IgD-negative memory B cell (primary cell): Measurements from ENCODE around the gene CINP. TPM values are rescaled to one million over a fixed set of nuclear protein-coding genes. Genes with fewer than 3 reads are reported as not detected.
"Not testable (repeated sequence)": the region's sequence is repeated elsewhere in the genome, so short reads cannot be mapped to it uniquely, and the experiment has no call there.

ENCODE experiments used
- H3K27ac Mint-ChIP-seq, 3 donors: one replicate each; pipeline ENCODE4 v1.8.0; 2020 to 2022; ENCODE audit warnings: mild to moderate bottlenecking in 3 of 3, mixed read lengths in 3 of 3, moderate library complexity in 1 of 3
- H3K27me3 Mint-ChIP-seq: one replicate; pipeline ENCODE4 v1.8.0; 2021; ENCODE audit warnings: mixed read lengths
- H3K36me3 Mint-ChIP-seq: one replicate; pipeline ENCODE4 v1.8.0; 2020; ENCODE audit warnings: mild to moderate bottlenecking, mixed read lengths
- H3K4me1 Mint-ChIP-seq, 3 donors: one replicate each; pipeline ENCODE4 v1.8.0; 2020 to 2022; ENCODE audit warnings: mixed read lengths in 3 of 3, mild to moderate bottlenecking in 1 of 3
- H3K4me3 Mint-ChIP-seq, 4 donors: one replicate each; pipeline ENCODE4 v1.8.0; 2020 to 2022; ENCODE audit warnings: mild to moderate bottlenecking in 4 of 4, mixed read lengths in 4 of 4, moderate library complexity in 3 of 4
- H3K9me3 Mint-ChIP-seq, 3 donors: one replicate each; pipeline ENCODE4 v1.8.0; 2020 to 2021; ENCODE audit warnings: mixed read lengths in 3 of 3, mild to moderate bottlenecking in 1 of 3
- polyA plus RNA-seq: library from polyadenylated mRNA; unstranded; fragments of 300-500 nt; fragmentation: Illumina TruSeq; gene quantifications from one replicate; pipeline ENCODE4 v1.2.3, GENCODE V29; 2021

The CINP gene
- polyA plus RNA-seq, 1 donor from 2014 or later = 39.5 TPM

DNA sequence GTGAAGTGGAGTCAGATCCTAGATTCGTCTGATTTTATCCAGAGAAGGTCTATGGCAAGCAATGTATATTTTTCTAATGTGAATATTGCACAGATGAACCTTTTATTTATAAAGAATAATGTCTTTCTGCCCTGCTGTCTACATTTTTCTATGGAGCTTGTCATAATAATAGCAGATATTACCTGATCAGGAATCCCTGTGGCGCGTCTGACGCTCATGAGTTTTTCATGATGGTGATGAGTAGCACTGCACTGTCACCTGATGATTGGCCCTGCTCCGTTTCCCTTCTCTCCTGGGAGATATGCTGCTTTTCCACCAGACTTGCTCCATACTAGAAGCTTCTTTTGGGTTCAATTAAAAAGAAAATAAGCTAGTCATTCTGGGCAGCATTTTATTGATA is 20.5 kb downstream of the CINP start:
- Mint-ChIP-seq H3K27me3 (no peaks in the 10 kb centered on the region), H3K4me3 (no peak overlapping the region), H3K27ac (no peak overlapping the region), H3K9me3 (no peaks in the 10 kb centered on the region), H3K4me1 (peaks cover 0 to 4% (median 0%) of the 10 kb centered on the region in 3 donors), H3K36me3 (peaks cover 8% of the 10 kb centered on the region)

- Mint-ChIP-seq H3K27me3 (no peaks in the 10 kb centered on the region), H3K9me3 (no peaks in the 10 kb centered on the region), H3K4me3 (no peak overlapping the region), H3K27ac (no peak overlapping the region), H3K4me1 (peaks cover 0 to 4% (median 0%) of the 10 kb centered on the region in 3 donors), H3K36me3 (peaks cover 8% of the 10 kb centered on the region)
Observed at GRCh38 chr14:102341566-102341965, 21.1 kb downstream of the CINP start.

DNA sequence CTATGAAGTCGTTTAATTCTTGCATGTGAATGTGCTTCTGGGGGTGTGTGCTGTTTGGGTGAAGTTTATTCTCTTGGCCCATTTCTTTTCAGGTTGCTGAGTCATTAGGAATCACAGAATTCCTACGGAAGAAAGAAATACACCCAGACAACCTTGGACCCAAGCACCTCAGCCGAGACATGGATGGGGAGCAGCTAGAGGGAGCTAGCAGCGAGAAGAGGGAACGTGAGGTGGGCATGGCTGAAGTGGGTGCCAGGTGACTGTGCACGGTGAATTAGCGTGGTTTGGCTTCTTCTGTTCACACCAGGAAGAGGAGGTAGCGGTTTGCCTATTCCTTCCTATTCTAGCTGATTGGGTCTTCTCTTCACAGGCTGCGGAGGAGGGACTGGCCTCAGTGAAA is 24.0 kb downstream of the CINP start:
- no peaks in the 10 kb centered on the region for H3K27me3 Mint-ChIP-seq
- H3K27ac Mint-ChIP-seq = no peak overlapping the region

DNA sequence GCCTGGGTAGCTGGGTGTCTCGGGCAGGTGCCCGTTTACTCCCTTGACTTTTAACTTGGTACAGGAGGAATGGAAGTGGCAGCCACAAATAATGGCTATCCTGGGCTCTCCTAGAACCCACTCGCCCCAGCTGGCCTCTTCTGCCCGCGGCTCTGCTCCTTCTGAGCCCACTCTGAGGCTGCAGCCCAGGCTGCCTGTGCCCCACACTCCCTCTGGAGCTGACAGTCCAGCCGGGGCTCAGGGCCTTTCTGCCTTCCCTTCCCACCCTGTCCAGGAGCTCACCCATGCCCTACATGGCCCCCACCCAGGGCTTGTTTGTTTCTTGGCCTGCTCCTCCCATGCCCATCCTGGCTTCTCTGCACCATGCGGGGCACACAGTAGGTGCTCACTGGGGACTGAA is 27.5 kb downstream of the CINP start:
- Mint-ChIP-seq H3K4me1 (peaks cover 0 to 5% (median 3%) of the 10 kb centered on the region in 3 donors), H3K27ac (no peak overlapping the region), H3K27me3 (no peaks in the 10 kb centered on the region), H3K9me3 (no peaks in the 10 kb centered on the region), H3K36me3 (peaks cover 12% of the 10 kb centered on the region), H3K4me3 (no peak overlapping the region)

More for the DNA sequence above, 24.0 kb downstream of the CINP start:
- no peaks in the 10 kb centered on the region for H3K9me3 Mint-ChIP-seq
- peaks cover 0 to 5% (median 0%) of the 10 kb centered on the region in 3 donors for H3K4me1 Mint-ChIP-seq
- H3K36me3 Mint-ChIP-seq = peaks cover 11% of the 10 kb centered on the region
- no peak overlapping the region for H3K4me3 Mint-ChIP-seq

DNA sequence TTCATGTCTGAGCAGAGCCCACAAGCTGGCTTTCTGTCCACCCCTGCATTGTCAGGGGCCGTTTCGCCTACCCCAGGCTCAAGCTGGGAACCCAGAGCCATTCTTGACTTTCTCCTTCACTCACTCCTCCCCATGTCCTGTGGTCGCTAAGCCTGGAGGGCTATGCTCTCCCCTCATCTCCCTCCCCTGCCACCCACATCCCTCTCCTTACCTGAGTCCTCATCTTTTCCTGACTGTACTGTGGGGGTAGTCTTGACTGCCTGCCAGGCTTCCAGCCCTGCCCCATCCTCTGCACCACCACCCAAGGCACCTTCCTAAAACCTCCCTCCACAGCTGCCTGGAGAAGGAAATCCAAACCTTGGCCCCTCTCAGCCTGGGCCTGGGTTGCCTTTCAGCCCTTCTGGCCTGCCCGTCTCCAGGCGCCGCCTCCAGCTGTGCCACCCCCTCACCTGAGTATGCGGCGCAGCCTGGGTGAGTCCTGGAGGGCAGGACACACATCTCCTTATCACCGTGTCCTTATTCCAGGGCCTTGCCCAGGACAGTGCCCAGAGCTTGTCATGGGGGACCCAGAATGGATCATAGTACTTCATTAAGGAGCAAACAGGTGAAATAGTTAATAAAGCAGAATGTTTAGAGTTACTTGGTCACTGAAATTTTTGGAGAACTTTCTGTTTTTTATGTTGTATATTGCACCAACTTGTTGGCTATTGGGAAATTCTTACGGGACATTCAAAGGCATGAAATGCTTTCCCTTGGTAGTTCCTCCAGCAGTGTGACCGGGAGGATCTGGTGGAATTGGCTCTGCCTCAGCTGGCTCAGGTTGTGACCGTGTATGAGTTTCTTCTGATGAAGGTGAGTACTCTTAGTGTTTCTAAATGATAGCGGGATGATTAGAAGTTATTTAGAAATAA is 28.6 kb downstream of the CINP start:
- Mint-ChIP-seq H3K4me1 (peaks cover 0 to 5% (median 3%) of the 10 kb centered on the region in 3 donors), H3K36me3 (peaks cover 12% of the 10 kb centered on the region), H3K4me3 (no peak overlapping the region), H3K27ac (no peak overlapping the region), H3K9me3 (no peaks in the 10 kb centered on the region), H3K27me3 (no peaks in the 10 kb centered on the region)

GRCh38 chr14:102333390-102333789 is 29.3 kb downstream of the CINP start:
- Mint-ChIP-seq H3K9me3 (no peaks in the 10 kb centered on the region), H3K27me3 (no peaks in the 10 kb centered on the region), H3K36me3 (peaks cover 12% of the 10 kb centered on the region), H3K4me1 (peaks cover 0 to 3% (median 2%) of the 10 kb centered on the region in 3 donors), H3K27ac (peak overlapping the region in 1 of 3 donors; percentile 23), H3K4me3 (no peak overlapping the region)

DNA sequence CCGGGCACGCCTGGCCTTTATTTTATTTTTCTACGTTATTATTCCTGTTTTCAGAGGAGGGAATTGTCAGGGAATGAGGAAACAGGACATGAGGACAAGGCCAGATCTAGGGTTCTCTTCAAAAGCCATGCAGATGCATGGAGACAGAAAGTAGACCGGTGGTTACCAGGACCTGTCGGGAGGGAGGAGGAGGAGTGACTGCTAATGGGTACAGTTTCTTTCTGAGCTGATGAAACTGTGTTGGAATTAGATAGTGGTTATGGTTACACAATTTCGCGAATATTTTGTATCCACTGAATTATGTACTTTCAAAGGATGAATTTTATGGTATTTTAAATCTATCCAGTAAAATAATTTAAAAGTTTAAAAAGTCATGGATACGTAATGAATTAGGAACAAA is 31.9 kb downstream of the CINP start:
- no peak overlapping the region for H3K27ac Mint-ChIP-seq
- no peaks in the 10 kb centered on the region for H3K27me3 Mint-ChIP-seq
- no peaks in the 10 kb centered on the region for H3K9me3 Mint-ChIP-seq
- peaks cover 7% of the 10 kb centered on the region for H3K36me3 Mint-ChIP-seq
- peaks cover 0 to 3% (median 2%) of the 10 kb centered on the region in 3 donors for H3K4me1 Mint-ChIP-seq
- H3K4me3 Mint-ChIP-seq = no peak overlapping the region

DNA sequence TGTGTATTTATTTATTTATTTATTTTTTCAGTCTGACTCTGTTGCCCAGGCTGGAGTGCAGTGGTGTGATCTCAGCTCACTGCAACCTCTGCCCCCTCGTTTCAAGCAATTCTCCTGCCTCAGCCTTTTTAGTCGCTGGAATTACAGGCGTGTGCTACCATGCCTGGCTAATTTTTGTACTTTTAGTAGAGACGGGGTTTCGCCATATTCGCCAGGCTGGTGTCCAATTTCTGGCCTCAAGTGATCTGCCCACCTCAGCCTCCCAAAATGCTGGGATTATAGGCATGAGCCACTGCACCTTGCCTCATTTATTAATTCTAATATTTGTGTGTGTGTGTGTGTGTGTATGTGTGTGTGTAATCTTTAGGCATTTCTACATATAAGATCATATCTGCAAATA is 33.3 kb downstream of the CINP start:
- H3K27ac Mint-ChIP-seq, H3K4me3 Mint-ChIP-seq, H3K4me1 Mint-ChIP-seq, H3K27me3 Mint-ChIP-seq, H3K9me3 Mint-ChIP-seq, H3K36me3 Mint-ChIP-seq: not testable (repeated sequence)

DNA sequence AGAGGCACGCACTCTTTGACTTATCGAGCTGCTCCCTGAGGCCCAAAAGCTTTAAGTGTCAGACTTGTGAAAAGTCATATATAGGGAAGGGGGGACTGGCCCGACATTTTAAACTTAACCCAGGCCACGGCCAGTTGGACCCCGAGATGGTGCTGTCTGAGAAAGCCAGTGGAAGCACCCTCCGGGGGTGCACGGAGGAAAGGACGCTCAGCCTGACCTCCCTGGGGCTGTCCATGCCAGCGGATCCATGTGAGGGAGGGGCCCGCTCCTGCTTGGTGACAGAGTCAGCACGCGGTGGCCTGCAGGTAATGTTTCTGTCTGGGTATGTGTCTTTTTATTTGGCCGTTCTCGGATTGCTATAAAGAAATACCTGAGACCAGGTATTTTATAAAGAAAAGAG is 36.1 kb downstream of the CINP start:
- H3K27ac Mint-ChIP-seq = peak overlapping the region in 1 of 3 donors; percentile 7
- peaks cover 1% of the 10 kb centered on the region for H3K36me3 Mint-ChIP-seq
- H3K4me1 Mint-ChIP-seq = peaks cover 6 to 11% (median 7%) of the 10 kb centered on the region in 3 donors
- H3K9me3 Mint-ChIP-seq = no peaks in the 10 kb centered on the region
- peak overlapping the region in 1 of 4 donors; percentile 43 for H3K4me3 Mint-ChIP-seq
- no peaks in the 10 kb centered on the region for H3K27me3 Mint-ChIP-seq

DNA sequence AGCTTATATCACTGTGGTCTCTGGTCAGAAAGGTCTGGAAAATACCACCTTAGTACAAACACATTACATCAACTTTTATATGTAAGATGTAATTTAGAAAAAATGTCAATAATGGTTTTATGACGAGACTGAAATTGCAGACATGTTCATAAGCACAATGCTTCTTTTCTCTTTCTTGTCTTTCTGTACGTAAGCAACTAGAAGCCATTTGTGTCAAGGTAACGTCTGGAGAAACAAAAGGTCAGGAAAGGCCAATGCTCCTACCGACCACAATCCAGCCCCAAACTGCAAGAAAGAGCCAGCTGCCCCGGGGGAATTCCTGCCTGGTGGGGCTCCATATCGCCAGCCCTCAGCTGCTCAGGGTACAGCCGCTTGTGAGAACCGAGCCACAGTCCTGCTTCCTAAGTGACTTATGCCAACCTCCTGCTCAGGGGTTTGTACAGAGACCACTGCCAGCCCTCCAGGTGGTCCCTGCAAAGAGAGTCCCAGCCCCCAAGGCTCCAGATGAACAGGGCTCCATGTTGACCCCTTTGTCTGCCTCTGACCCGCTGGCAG is 36.8 kb downstream of the CINP start:
- Mint-ChIP-seq H3K27me3 (no peaks in the 10 kb centered on the region), H3K9me3 (no peaks in the 10 kb centered on the region), H3K4me1 (peaks cover 8 to 15% (median 12%) of the 10 kb centered on the region in 3 donors), H3K27ac (no peak overlapping the region), H3K36me3 (no peaks in the 10 kb centered on the region), H3K4me3 (no peak overlapping the region)

DNA sequence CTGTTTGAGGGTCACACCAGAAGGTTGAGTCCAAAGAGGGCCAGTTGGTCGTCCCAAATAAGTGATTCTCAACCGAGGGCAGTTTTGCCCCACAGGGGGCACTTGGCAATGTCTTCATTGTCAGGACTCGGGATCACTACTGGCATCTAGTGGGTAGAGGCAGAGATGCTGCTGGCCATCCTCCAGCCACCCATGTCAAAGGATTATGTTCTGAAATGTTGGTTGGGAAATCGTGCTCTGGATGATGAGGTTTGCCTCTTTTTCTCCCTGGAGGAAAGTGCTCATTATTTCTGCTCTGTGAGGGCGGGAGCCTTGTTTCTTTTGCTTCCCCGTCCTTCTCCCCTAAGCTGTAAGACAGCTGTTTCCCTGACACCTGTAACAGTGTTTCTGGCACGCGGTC is 39.6 kb downstream of the CINP start:
- Mint-ChIP-seq H3K9me3 (no peaks in the 10 kb centered on the region), H3K4me3 (peak overlapping the region in 2 of 4 donors; percentile 54 to 85), H3K4me1 (peaks cover 18 to 28% (median 24%) of the 10 kb centered on the region in 3 donors), H3K27ac (peak overlapping the region in 2 of 3 donors; percentile 40 to 79), H3K27me3 (no peaks in the 10 kb centered on the region), H3K36me3 (no peaks in the 10 kb centered on the region)

GRCh38 chr14:102321456-102322422 is 41.0 kb downstream of the CINP start:
- Mint-ChIP-seq H3K9me3 (peaks cover 0 to 2% (median 0%) of the 10 kb centered on the region in 3 donors), H3K27me3 (no peaks in the 10 kb centered on the region), H3K4me1 (peaks cover 29 to 41% (median 30%) of the 10 kb centered on the region in 3 donors), H3K4me3 (peak overlapping the region in 2 of 4 donors; percentile 25 to 99), H3K27ac (peak overlapping the region; percentile 57 to 100 (median 71)), H3K36me3 (no peaks in the 10 kb centered on the region)

GRCh38 chr14:102320671-102321455 is 41.8 kb downstream of the CINP start:
- H3K4me1 Mint-ChIP-seq = peaks cover 31 to 46% (median 33%) of the 10 kb centered on the region in 3 donors

More at GRCh38 chr14:102320671-102321455, 41.8 kb downstream of the CINP start:
- Mint-ChIP-seq H3K27ac (peak overlapping the region in 2 of 3 donors; percentile 96 to 100), H3K27me3 (no peaks in the 10 kb centered on the region), H3K9me3 (peaks cover 0 to 2% (median 0%) of the 10 kb centered on the region in 3 donors), H3K36me3 (no peaks in the 10 kb centered on the region), H3K4me3 (peak overlapping the region; percentile 86 to 99 (median 94))
